Upper lobe of left lung (tissue), 6 donors: ENCODE data around the gene DISP3. TPM values are rescaled to one million over a fixed set of nuclear protein-coding genes. Genes with fewer than 3 reads are reported as not detected.

Source experiments
- ATAC-seq, 2 donors: fragments of 200-7000 bp; cut with Tn5 transposase; one replicate each; pipeline ENCODE4 v1.9.1; 2022; ENCODE audit warnings: mild to moderate bottlenecking in 2 of 2, moderate library complexity in 2 of 2; ENCODE audit not compliant: low FRiP score in 2 of 2
- DNase-seq, 2 donors: peaks; one replicate each; pipeline ENCODE4 v3.0.0-alpha.2; 2019 to 2020
- H3K27ac ChIP-seq, 4 donors: fragments of 200-600 bp; sonication (generic); one replicate each; pipeline ENCODE4 v1.5.1; 2016 to 2019
- H3K27me3 ChIP-seq, 4 donors: fragments of 200-600 bp; sonication (generic); one replicate each; pipeline ENCODE4 v1.5.1; 2017 to 2019
- H3K36me3 ChIP-seq, 4 donors: fragments of 200-600 bp; sonication (generic); one replicate each; pipeline ENCODE4 v1.5.1; 2016 to 2019
- H3K4me1 ChIP-seq, 4 donors: fragments of 200-600 bp; sonication (generic); one replicate each; pipeline ENCODE4 v1.5.1; 2018 to 2019
- H3K4me3 ChIP-seq, 4 donors: fragments of 200-600 bp; sonication (generic); one replicate each; pipeline ENCODE4 v1.5.1; 2017 to 2019; ENCODE audit warnings: mild to moderate bottlenecking in 2 of 4, moderate library complexity in 1 of 4
- H3K9me3 ChIP-seq, 4 donors: fragments of 200-600 bp; sonication (generic); one replicate each; pipeline ENCODE4 v1.5.1; 2018 to 2019
- CTCF ChIP-seq, 6 experiments: fragments of 450-650 bp in 4 of 6; fragments of 200-600 bp in 2 of 6; sonication (generic) in 2 of 6; IDR thresholded peaks; one replicate each; pipeline ENCODE4 v1.5.1; 2016 to 2019; ENCODE audit warnings: antibody characterized with exemption in 6 of 6
- EP300 ChIP-seq, 4 donors: sonication (generic); formaldehyde crosslinking; IDR thresholded peaks; one replicate each; pipeline ENCODE4 v1.5.1; 2017; ENCODE audit warnings: antibody characterized with exemption in 4 of 4, control low read depth in 2 of 4
- POLR2A ChIP-seq, 4 donors: fragments of 450-650 bp; IDR thresholded peaks; one replicate each; pipeline ENCODE4 v1.5.1; 2016 to 2017; ENCODE audit warnings: antibody characterized with exemption in 4 of 4, mild to moderate bottlenecking in 2 of 4
- POLR2AphosphoS5 ChIP-seq, 2 donors: sonication (generic); formaldehyde crosslinking; IDR thresholded peaks; one replicate each; pipeline ENCODE4 v1.5.1; 2017; ENCODE audit warnings: antibody characterized with exemption in 2 of 2
- WGBS, 2 donors: methylation state at CpG; one replicate each; pipeline ENCODE4 v1.1.5; 2017 to 2018; 5-methylcytosine and 5-hydroxymethylcytosine counted together
- total RNA-seq, 6 donors: library from RNA; depleted of rRNA in 4 of 6; stranded (reverse); fragments of >200 nt in 4 of 6; gene quantifications; one replicate each; pipeline versions ENCODE4 v1.1.0 to v1.2.1, GENCODE V29; 2016 to 2021
- donor health status: DM: no; HTN: no; CAD: no; lungs with moderate emphysema.
- donor health status: DM: no; HTN: yes; CAD: no; lungs with severe emphysema.

DISP3 gene
- total RNA-seq, 6 donors from 2014 or later: 0.07 to 0.79 (median 0.09) TPM; not detected in 3

DNA sequence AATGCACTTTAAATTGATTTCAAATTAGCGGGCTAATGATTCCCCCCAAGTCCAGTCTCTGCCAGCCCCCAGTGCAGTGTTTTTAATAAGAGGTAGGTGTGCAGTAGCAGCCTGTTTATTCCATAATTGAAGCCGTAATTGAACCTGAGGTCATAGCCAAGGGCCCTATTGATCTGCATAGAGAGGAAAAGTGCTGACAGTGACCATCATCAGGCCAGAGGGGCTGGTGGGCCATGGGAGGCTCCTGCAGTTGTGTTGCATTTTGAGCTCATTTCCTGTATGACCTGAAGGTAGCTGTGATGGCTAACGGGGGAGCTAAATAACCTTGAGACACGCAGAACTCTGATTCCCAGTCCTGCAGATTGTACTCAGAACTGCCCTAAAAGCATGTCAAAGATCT lies 67.5 kb downstream of the DISP3 start:
- Histone ChIP-seq H3K4me1 (no peaks in the 10 kb centered on the region), H3K27ac (no peak overlapping the region), H3K36me3 (no peaks in the 10 kb centered on the region), H3K27me3 (no peaks in the 10 kb centered on the region), H3K9me3 (no peaks in the 10 kb centered on the region), H3K4me3 (no peak overlapping the region)
- DNase-seq: no peak
- ATAC-seq: no peak
- WGBS, 2 donors: 65 to 83% methylated on average over 4 of the region's 4 CpGs
- TF ChIP-seq EP300 (IDR thresholded peaks at IDR 0.05) (no peak), POLR2A (IDR thresholded peaks at IDR 0.05) (no peak), POLR2AphosphoS5 (IDR thresholded peaks at IDR 0.05) (no peak), CTCF (IDR thresholded peaks at IDR 0.05) (no peak)

- no peaks in the 10 kb centered on the region for H3K27me3 ChIP-seq
- no peak for ATAC-seq
- H3K9me3 ChIP-seq: no peaks in the 10 kb centered on the region
- no peak overlapping the region for H3K4me3 ChIP-seq
- H3K4me1 ChIP-seq: no peaks in the 10 kb centered on the region
- TF ChIP-seq POLR2A (IDR thresholded peaks at IDR 0.05) (no peak), CTCF (IDR thresholded peaks at IDR 0.05) (no peak), POLR2AphosphoS5 (IDR thresholded peaks at IDR 0.05) (no peak)
- no peaks in the 10 kb centered on the region for H3K36me3 ChIP-seq
- no peak overlapping the region for H3K27ac ChIP-seq
- 12 to 14% methylated on average over 11 to 12 of the region's 12 CpGs for WGBS, 2 donors
- DNase-seq: peak in 1 of 2 donors; percentile 38
Observed at GRCh38 chr1:11550664-11551283, 71.8 kb downstream of the DISP3 start.

DNA sequence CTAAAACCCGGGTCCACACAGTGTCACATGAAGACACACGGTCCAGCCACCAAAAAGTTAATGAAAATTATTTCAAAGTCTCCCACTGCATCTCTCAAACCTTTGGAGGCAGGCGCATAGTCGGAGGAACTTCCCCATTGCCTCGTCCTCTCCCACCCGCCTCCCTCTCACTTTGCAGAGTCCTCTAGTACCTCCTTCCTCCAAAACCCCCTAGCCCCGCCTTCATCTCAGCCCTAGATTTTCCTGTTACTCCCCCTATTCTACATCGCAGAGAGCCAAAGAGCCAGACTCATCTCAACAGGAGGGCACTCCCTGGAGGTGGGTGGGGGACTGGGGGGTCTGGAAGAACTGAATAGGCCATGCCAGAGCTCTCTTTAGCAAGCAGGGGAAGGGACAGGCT lies 79.3 kb downstream of the DISP3 start:
- ATAC-seq: no peak
- H3K4me1 ChIP-seq: no peaks in the 10 kb centered on the region
- H3K4me3 ChIP-seq: no peak overlapping the region
- WGBS, 2 donors: 14 to 17% methylated on average over 8 of the region's 8 CpGs
- no peaks in the 10 kb centered on the region for H3K9me3 ChIP-seq
- no peaks in the 10 kb centered on the region for H3K27me3 ChIP-seq
- H3K27ac ChIP-seq: no peak overlapping the region
- no peaks in the 10 kb centered on the region for H3K36me3 ChIP-seq
- no peak for TF ChIP-seq CTCF (IDR thresholded peaks at IDR 0.05)
- TF ChIP-seq POLR2A (IDR thresholded peaks at IDR 0.05): no peak
- TF ChIP-seq EP300 (IDR thresholded peaks at IDR 0.05): no peak
- no peak for TF ChIP-seq POLR2AphosphoS5 (IDR thresholded peaks at IDR 0.05)
- no peak for DNase-seq

GRCh38 chr1:11558871-11559590 lies 80.1 kb downstream of the DISP3 start:
- no peaks in the 10 kb centered on the region for H3K27me3 ChIP-seq

GRCh38 chr1:11559591-11559970 lies 80.6 kb downstream of the DISP3 start:
- no peak overlapping the region for H3K27ac ChIP-seq
- no peaks in the 10 kb centered on the region for H3K4me1 ChIP-seq
- 61 to 65% methylated on average over 6 of the region's 6 CpGs for WGBS, 2 donors
- H3K27me3 ChIP-seq: no peaks in the 10 kb centered on the region
- no peak for TF ChIP-seq POLR2A (IDR thresholded peaks at IDR 0.05)
- no peak for TF ChIP-seq EP300 (IDR thresholded peaks at IDR 0.05)
- no peak for TF ChIP-seq POLR2AphosphoS5 (IDR thresholded peaks at IDR 0.05)
- no peak for TF ChIP-seq CTCF (IDR thresholded peaks at IDR 0.05)
- DNase-seq (no peak), ATAC-seq (no peak)
- no peaks in the 10 kb centered on the region for H3K36me3 ChIP-seq
- H3K9me3 ChIP-seq: no peaks in the 10 kb centered on the region
- no peak overlapping the region for H3K4me3 ChIP-seq

More at GRCh38 chr1:11558871-11559590, 80.1 kb downstream of the DISP3 start:
- no peak for TF ChIP-seq POLR2AphosphoS5 (IDR thresholded peaks at IDR 0.05)
- ATAC-seq (no peak), DNase-seq (no peak)
- Histone ChIP-seq H3K9me3 (no peaks in the 10 kb centered on the region), H3K36me3 (no peaks in the 10 kb centered on the region), H3K27ac (no peak overlapping the region), H3K4me1 (no peaks in the 10 kb centered on the region), H3K4me3 (no peak overlapping the region)
- 68 to 73% methylated on average over 7 of the region's 7 CpGs for WGBS, 2 donors
